GM12892 (cell line): ENCODE measurements around the gene SMURF2.

Source experiments
- POLR2A ChIP-seq: IDR thresholded peaks from 2 replicates; pipeline ENCODE4 v1.6.1; 2011; ENCODE audit warnings: low read depth, low read length, control low read depth
- POLR2AphosphoS5 ChIP-seq: IDR thresholded peaks from 2 replicates; pipeline ENCODE4 v1.6.1; 2011; ENCODE audit warnings: low read depth, low read length, control low read depth

- TF ChIP-seq POLR2AphosphoS5 (no peak), POLR2A (no peak)
These were observed 6.4 kb downstream of the SMURF2 start for GRCh38 chr17:64655704-64656103.
